ENCODE measurements around the gene BEST2.

DNA sequence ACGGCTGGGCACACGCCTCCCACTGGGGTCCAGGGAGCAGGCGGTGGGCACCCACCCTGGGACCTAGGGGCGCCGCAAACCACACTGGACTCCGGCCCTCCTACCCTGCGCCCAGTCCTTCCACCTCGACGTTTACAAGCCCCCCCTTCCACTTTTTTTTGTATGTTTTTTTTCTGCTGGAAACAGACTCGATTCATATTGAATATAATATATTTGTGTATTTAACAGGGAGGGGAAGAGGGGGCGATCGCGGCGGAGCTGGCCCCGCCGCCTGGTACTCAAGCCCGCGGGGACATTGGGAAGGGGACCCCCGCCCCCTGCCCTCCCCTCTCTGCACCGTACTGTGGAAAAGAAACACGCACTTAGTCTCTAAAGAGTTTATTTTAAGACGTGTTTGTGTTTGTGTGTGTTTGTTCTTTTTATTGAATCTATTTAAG is 41.3 kb downstream of the BEST2 start:
- TF ChIP-seq, protein P1, sequence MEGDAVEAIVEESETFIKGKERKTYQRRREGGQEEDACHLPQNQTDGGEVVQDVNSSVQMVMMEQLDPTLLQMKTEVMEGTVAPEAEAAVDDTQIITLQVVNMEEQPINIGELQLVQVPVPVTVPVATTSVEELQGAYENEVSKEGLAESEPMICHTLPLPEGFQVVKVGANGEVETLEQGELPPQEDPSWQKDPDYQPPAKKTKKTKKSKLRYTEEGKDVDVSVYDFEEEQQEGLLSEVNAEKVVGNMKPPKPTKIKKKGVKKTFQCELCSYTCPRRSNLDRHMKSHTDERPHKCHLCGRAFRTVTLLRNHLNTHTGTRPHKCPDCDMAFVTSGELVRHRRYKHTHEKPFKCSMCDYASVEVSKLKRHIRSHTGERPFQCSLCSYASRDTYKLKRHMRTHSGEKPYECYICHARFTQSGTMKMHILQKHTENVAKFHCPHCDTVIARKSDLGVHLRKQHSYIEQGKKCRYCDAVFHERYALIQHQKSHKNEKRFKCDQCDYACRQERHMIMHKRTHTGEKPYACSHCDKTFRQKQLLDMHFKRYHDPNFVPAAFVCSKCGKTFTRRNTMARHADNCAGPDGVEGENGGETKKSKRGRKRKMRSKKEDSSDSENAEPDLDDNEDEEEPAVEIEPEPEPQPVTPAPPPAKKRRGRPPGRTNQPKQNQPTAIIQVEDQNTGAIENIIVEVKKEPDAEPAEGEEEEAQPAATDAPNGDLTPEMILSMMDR (IDR thresholded peaks at IDR 0.05) = no peak
- TF ChIP-seq POLR2A (IDR thresholded peaks at IDR 0.05) = peak; percentile 34
- TF ChIP-seq POLR2AphosphoS5 (IDR thresholded peaks at IDR 0.05) = no peak
